Right ventricle myocardium inferior (tissue), 1 donor: ENCODE data around the gene BUB1. TPM values are rescaled to one million over a fixed set of nuclear protein-coding genes. Genes with fewer than 3 reads are reported as not detected.
A peak's percentile ranks its signal among the peaks of the same experiment; 100 is the strongest.
"Not testable (repeated sequence)": the region's sequence is repeated elsewhere in the genome, so short reads cannot be mapped to it uniquely, and the experiment has no call there.

Experiments
- ATAC-seq: fragments of 200-7000 bp; cut with Tn5 transposase; one replicate; pipeline ENCODE4 v1.9.1; 2020; ENCODE audit warnings: mild to moderate bottlenecking, moderate library complexity
- DNase-seq: peaks from one replicate; pipeline ENCODE4 v3.0.0; 2021; ENCODE audit errors: missing footprints
- intact Hi-C: fragments of 100-400 bp; cut with DNase I; formaldehyde crosslinking; loops from one replicate; pipeline ENCODE4 v1.11.0; 2022
- total RNA-seq: library from RNA; stranded (reverse); fragmentation: NEBNext Ultra II Directional; extraction: Animal tissue kit (Norgen Biotek cat#: 25700); gene quantifications from one replicate; pipeline ENCODE4 v1.2.1, GENCODE V29; 2021
- donor health status: DM: no; HTN: yes; CAD: no; lungs with severe emphysema.

The BUB1 gene
- total RNA-seq, 1 donor from 2014 or later, result 0.87 TPM

DNA sequence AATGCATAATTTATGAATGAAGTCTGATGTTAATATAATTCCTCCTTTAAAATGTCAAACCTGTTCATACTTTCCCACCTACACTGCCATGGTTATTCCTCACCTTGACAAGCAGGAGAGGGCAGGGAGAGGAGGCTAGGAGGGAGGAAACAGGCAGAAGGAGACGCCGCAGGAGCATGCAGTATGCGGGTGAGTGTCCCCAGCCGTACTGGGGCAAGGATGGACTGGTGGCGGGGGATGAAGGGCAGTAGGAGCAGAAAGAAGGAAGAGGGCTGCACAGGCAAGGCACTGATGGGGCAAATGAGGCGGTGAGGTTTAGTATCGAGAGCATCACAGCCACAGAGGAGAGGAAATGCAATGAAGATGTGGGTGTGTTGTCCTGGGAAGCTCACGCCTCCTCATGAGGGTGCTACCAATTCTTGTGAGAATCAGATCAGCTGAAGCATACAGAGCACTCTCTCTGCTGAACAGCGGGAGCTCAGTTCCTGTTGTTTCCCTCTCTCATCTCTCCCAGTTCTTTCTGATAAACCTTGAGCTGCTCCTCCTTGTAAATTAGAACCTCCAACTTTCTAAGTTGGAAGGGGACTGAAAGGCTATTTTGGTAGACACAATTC is 58.4 kb downstream of the BUB1 start:
- intact Hi-C loops, DNase-seq: not testable (repeated sequence)
- peak; percentile 20 for ATAC-seq

DNA sequence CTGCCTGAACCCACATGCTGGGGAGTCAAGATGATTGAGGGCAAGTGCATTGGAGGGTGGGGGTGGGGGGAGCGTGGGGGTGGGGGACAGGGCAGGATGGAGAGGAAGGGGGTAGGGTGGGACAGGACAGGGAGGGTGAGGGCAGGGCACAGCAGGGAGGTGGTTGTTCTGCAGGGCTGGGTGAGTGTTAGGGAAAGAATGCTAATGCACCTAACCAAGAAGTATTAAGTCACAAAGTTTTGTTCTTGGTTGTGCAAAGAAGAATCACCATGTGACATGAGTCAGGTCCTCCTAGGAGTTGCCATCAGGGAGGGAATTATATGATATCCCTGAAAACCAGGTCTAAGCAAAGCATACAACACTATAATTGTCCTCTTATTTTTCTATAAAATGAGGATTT is 63.9 kb downstream of the BUB1 start:
- intact Hi-C loops, ATAC-seq, DNase-seq: not testable (repeated sequence)

DNA sequence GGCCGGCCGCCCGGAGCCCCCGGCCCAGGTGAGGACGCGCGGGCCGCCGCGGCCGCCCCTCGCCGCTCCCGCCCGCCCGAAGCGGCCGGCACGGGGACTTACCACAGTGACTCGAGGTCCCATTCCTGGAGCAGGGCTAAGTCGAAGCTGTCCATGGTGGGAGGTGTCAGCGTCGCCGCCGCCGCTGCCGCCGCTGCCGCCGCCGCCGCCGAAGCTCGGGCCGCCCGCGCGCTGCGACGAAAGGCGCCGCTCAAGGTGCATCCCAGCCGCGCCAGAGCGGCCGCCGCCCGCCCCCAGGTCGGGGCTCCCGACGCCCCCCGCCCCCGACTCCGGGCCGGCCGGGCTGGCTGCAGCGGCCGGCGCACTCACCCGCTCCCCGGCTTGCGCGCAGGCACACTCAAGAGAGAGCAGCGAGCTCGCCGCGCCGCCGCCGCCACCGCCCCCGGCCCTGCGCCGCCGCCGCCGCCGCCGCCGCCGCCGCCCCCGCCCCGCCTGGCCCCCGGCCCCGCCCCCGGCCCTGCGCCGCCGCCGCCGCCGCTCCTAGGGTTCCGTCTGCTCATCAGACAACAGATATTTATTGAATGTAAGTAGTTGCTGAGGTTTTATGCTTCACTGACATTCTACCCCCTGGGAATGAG is 67.1 kb downstream of the BUB1 start:
- intact Hi-C loops, ATAC-seq, DNase-seq: not testable (repeated sequence)

DNA sequence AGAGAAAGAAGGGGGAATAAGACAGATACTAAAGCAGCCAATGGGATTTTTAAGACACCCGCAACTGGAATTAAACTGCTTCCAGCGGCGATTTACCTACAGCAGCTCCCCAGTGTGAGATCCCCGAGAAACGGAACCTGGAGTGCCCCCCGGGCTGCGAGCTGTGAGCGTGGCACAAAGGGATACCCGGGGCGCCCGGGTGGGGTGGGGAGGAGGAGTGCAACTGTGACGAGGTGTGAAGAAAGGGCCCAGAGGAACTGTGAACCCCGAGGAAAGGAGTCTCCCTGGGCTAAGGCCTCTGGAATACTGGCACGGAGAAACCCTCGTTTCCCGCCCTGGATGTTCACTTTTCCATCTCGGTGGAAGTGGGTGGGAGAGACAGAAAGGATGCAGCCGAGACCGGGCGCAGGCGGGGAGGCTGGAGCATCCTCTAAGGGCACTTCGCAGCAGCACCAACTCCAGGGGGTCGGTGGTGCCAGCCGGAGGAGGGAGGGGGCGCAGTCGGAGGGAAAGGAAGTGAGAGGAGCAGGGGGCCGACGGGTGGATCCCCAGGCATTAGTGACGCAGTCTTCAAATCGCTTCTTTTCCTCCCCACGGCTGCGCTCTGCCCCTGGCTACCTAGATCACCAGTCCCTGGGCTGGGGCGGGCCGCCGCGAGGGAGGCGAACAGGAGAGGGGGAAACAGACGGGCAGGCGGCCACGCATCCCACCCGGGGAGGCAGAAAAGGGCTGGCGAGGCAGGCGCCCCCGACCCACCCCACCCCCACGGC is 67.8 kb downstream of the BUB1 start:
- not testable (repeated sequence) for ATAC-seq

DNA sequence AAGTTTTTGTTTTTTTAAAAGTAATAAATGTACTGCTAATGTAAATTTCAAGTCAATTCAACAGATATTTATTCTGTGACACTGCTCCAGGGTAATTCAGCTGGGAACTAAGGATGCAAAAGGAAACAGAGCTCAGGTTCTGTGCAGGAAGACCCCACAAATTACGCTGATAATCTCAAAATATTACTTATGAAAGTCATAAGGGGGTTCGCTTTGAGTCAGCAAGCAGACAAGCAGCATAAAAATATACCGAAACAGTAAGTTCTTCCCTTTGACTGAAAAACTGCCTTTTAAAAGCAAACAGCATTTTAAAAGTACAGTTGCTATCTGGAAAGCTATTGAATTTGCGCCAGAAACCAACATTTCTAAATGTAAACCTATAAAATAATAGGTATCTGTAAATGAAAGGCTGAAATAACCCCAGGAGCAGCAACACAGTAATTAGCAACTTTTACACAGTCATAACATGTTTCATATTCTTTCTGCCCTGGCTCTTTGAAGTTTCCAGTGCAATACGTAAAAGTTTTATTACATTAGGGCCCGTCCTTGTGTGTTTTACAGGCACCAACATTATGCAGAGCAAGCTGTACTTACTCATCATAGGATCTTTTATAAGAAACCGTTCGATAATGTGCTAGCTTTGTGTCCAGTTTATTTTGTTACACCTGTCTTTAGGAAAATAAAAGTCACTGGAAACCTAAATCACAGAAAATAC is 68.9 kb downstream of the BUB1 start:
- ATAC-seq, DNase-seq, intact Hi-C loops: not testable (repeated sequence)

More for the DNA sequence above, 67.8 kb downstream of the BUB1 start:
- intact Hi-C loops, DNase-seq: not testable (repeated sequence)

DNA sequence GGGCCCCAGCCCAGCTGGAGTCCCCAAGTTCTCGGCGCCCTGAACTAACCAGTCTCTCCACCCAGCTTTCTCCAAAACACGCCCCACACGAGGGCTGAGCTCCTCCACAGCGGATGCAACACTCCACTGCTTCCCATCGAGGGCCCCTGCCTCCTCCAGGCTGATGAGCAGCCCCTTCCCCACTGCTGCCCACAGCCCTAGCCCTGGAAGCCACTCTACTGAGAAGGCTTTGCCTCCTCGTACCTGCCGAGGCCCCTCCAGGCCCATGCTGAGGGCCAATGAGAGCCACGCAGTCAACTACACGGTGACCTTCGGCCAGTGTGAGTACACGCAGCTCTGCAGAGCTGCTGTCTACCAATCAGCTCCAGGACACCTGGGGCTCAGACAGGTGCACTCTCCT is 72.8 kb downstream of the BUB1 start:
- ATAC-seq, intact Hi-C loops, DNase-seq: not testable (repeated sequence)

DNA sequence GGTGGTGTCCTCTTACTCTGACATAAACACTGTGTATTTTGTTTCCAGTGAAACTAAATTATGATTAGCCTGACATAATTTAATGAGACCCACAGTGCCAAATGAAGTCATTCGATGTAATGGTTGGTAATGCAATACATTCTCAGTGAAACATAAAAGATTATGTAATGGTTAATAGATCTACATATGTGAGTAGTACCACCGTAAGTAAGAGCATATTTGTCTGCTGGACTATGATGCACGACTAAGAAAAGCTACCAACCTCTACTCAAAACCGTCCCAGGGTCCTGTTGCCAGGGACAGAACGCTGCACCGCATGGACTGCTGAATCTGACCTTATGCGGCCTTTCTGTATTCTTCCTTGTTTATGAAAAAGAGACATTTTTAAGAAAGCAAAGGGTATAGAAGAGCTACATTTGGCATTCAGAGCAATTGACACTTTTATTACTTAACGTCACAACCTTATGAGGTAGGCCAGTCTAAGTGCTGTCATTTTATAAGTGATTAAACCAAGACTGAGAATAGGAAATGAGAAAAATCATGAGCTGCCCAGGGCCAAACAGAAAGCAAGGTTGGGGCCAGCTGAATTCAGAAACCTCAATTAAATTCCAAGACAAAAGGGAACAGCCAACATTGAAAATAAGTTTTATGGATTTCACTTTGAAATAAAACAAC is 73.8 kb downstream of the BUB1 start:
- DNase-seq, ATAC-seq, intact Hi-C loops: not testable (repeated sequence)

DNA sequence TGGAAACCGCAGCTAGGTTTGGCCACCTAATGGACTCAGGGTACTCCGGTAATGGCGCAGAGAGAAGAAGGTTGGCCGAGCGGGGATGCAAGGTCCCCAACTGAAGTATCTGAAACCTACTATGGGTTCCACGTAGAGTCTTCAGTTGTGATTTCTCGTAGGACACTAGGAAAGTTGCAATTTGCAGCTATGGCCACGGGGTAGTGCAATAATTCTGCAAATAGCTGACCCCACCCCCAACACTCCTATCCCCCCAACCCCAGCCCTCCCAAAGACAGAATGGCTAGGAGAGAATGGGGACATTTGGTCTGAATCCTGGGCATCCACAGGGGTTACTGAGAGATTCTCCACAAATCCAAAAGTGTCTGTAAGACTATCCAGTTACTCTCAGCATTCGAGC is 75.7 kb downstream of the BUB1 start:
- ATAC-seq, intact Hi-C loops, DNase-seq: not testable (repeated sequence)

DNA sequence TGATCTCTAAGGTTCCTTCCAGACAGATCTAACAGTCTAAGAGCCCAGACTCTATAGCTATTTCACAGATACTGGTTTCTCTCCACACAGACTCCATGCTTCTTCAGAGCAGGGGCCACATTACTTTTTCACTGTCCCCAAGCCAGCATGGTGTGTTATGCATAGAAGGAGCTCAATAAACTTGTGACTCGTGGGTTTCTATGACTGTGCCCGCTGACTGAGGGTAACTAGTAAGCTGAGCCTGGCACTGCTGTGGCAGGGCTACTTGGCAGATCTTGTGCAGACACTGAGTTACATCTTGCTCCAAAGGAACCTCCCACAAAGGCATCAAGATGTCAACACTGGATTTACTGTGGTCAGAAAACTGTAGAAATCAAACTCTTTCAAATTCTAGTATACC is 85.9 kb downstream of the BUB1 start:
- intact Hi-C loops, result not testable (repeated sequence)

DNA sequence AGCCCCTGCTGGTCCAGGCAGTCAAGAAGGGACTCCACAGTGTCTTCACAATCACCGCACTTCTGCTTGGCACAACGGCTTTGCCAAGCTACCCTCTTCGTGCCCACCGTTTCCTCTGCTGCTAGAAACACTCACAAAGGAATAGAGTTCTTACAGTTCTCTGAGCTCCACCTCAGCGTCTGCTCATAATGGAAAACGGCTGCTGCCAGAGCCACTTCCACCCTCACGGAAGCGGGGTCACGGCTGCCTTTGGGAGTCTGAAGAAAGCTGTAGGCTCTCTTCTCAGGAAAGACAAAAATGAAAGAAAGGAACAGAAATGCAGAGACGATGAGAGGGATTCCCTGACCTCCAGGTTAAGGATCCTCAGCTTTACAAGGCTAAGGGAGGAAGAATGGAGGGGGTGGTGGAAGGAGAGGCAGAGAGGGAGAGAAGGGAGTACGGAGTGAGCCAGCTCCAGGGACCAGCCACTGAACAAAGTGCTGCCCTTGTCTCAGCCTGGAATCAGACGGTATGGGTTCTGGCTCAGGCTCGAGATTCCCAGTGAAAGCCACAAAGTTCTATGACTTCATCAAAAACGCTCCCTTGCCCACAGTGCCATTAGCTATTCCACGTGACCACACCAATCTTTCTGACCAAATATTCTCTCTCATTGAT is 88.1 kb downstream of the BUB1 start:
- DNase-seq, ATAC-seq, intact Hi-C loops: not testable (repeated sequence)

More for the DNA sequence above, 85.9 kb downstream of the BUB1 start:
- ATAC-seq, DNase-seq: not testable (repeated sequence)

DNA sequence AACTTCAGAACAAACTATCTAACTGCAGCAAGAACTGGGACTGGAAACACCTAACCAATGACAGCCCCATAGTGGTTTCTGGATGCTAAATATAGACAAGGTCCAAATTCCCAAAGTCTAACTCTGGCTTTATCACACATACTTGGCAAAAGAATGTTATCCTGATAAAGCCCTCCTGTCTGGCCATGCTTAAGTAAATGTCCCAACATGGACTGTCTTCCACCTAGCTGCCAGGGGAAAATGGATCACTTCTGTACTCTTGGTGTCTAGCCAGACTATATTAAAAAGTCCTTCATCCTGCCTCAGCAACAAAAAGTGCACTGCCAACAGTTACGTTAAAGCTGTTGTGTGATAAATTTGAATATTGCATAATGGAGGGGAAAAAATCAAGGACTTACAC is 89.3 kb downstream of the BUB1 start:
- DNase-seq, intact Hi-C loops: not testable (repeated sequence)
- ATAC-seq, result peak; percentile 81

Other genes starting within 250 kb of the BUB1 start
- 3.7 TPM for gene LIMS4, start 205.2 kb downstream of the BUB1 start, total RNA-seq
- gene RGPD6, start 100.8 kb downstream of the BUB1 start, total RNA-seq, result 5.0 TPM
- not detected for gene ACOXL, start 54.5 kb upstream of the BUB1 start, total RNA-seq